ENCODE data around the gene ERCC1. TPM values are rescaled to one million over a fixed set of nuclear protein-coding genes. Genes with fewer than 3 reads are reported as not detected.

ERCC1 gene
- total RNA-seq, 6 experiments from 2014 or later, result 19.2 to 29.4 (median 22.6) TPM

GRCh38 chr19:45444318-45445041, 20.8 kb upstream of the ERCC1 start:
- peak overlapping the region; percentile 35 to 46 (median 39) for H3K4me3 ChIP-seq
- intact Hi-C loops (cut with DNase I), result loop anchor here in 1 of 2 donors (5.0 kb wide), 1 partner anchor 33 kb away; no protein-coding TSS in a partner anchor

GRCh38 chr19:45443462-45444317, 20.0 kb upstream of the ERCC1 start:
- peak overlapping the region; percentile 35 to 46 (median 39) for H3K4me3 ChIP-seq
- peak; percentile 84 to 89 (median 85) for ATAC-seq
- no peaks in the 10 kb centered on the region for H3K36me3 ChIP-seq
- H3K27ac ChIP-seq, result peak overlapping the region; percentile 64 to 72 (median 65)
- H3K27me3 ChIP-seq, result no peaks in the 10 kb centered on the region
- WGBS (ENCODE audit: insufficient coverage, low coverage, low lambda C conversion rate, missing lambda C conversion rate), result 2% methylated on average over 20 of the region's 49 CpGs
- H3K9me3 ChIP-seq, result no peaks in the 10 kb centered on the region
- intact Hi-C loops (cut with DNase I), result loop anchor here in 1 of 2 donors (5.0 kb wide), 1 partner anchor 34 kb away; no protein-coding TSS in a partner anchor
- DNase-seq, result peak; percentile 97 to 98 (median 98)
- TF ChIP-seq POLR2A (IDR thresholded peaks at IDR 0.05), result peak; percentile 54
- TF ChIP-seq, protein P1, sequence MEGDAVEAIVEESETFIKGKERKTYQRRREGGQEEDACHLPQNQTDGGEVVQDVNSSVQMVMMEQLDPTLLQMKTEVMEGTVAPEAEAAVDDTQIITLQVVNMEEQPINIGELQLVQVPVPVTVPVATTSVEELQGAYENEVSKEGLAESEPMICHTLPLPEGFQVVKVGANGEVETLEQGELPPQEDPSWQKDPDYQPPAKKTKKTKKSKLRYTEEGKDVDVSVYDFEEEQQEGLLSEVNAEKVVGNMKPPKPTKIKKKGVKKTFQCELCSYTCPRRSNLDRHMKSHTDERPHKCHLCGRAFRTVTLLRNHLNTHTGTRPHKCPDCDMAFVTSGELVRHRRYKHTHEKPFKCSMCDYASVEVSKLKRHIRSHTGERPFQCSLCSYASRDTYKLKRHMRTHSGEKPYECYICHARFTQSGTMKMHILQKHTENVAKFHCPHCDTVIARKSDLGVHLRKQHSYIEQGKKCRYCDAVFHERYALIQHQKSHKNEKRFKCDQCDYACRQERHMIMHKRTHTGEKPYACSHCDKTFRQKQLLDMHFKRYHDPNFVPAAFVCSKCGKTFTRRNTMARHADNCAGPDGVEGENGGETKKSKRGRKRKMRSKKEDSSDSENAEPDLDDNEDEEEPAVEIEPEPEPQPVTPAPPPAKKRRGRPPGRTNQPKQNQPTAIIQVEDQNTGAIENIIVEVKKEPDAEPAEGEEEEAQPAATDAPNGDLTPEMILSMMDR (IDR thresholded peaks at IDR 0.05), result no peak
- H3K4me1 ChIP-seq, result peaks cover 0 to 13% (median 6%) of the 10 kb centered on the region in 4 donors

More at GRCh38 chr19:45444318-45445041, 20.8 kb upstream of the ERCC1 start:
- no peaks in the 10 kb centered on the region for H3K27me3 ChIP-seq
- H3K36me3 ChIP-seq, result no peaks in the 10 kb centered on the region
- DNase-seq, result peak; percentile 96 to 98 (median 97)
- H3K9me3 ChIP-seq, result no peaks in the 10 kb centered on the region
- H3K27ac ChIP-seq, result peak overlapping the region; percentile 64 to 72 (median 65)
- H3K4me1 ChIP-seq, result peaks cover 0 to 13% (median 6%) of the 10 kb centered on the region in 4 donors
- peak; percentile 12 for TF ChIP-seq POLR2A (IDR thresholded peaks at IDR 0.05)
- TF ChIP-seq, protein P1 (IDR thresholded peaks at IDR 0.05), result no peak
- 7% methylated on average over 39 of the region's 47 CpGs for WGBS (ENCODE audit: insufficient coverage, low coverage, low lambda C conversion rate, missing lambda C conversion rate)
- peak; percentile 73 to 84 (median 82) for ATAC-seq

DNA sequence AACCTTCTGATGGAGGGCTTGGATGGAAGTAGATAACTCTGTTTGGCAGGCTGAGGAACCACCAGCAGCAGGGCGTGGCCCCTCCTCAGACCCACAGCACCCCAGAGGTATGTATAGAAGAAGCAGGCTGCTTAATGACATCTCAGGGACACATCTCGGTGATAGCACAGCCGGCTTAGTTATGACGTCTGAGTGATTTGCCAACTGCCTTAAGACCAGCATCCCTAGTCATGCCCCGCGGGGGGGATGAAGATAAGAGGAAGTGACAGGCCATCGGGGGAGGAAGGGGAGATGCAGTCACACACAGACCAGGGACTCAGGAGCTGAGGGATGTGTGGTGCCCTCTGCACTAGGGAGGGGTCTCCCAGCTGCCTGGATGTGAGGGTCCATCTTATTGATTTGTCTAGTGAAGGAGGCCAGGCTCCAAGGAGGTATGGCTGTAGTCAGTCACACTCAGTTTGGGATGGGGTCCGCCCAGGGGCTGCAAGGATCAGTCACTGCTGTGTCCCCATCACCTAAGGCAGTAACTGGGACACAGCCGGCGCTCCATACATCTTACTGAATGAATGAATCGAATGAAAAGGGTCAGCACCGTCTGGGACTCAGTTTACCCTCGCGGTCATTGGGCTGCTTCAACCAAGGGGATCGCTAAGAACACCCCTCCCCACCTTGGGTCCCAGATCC, 19.2 kb upstream of the ERCC1 start:
- Histone ChIP-seq H3K4me1 (peaks cover 0 to 13% (median 6%) of the 10 kb centered on the region in 4 donors), H3K9me3 (no peaks in the 10 kb centered on the region), H3K4me3 (peak overlapping the region; percentile 35 to 46 (median 39)), H3K36me3 (no peaks in the 10 kb centered on the region), H3K27me3 (no peaks in the 10 kb centered on the region), H3K27ac (peak overlapping the region; percentile 64 to 72 (median 65))
- 20% methylated on average over 10 of the region's 15 CpGs for WGBS (ENCODE audit: insufficient coverage, low coverage, low lambda C conversion rate, missing lambda C conversion rate)
- peak; percentile 49 to 67 (median 58) for DNase-seq
- intact Hi-C loops (cut with DNase I), result loop anchor here in 1 of 2 donors (5.0 kb wide), 1 partner anchor 34 kb away; no protein-coding TSS in a partner anchor
- ATAC-seq, result peak in 1 of 4 donors; percentile 3
- TF ChIP-seq, protein P1 (IDR thresholded peaks at IDR 0.05), result no peak
- no peak for TF ChIP-seq POLR2A (IDR thresholded peaks at IDR 0.05)

DNA sequence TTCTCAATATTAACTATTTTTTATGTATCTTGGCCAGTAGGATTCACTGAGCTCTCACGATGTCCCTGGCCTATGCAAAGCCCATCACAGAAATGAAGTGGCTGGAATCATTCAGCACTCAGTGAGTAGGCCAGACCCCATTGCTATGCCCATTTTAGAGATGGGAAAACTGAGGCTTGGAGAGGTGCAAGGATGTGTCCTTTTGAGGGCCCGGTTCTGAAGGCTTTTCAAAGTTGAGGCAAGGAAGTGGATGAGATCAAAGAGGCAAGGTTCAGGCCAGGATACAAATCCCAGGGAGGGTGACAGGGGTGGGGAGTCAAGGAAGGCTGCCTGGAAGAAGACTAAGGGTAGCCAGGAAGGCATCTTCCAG, 18.7 kb upstream of the ERCC1 start:
- 50% methylated on average over 2 of the region's 2 CpGs for WGBS (ENCODE audit: insufficient coverage, low coverage, low lambda C conversion rate, missing lambda C conversion rate)
- intact Hi-C loops (cut with DNase I), result loop anchor here in 1 of 2 donors (5.0 kb wide), 1 partner anchor 35 kb away; no protein-coding TSS in a partner anchor
- H3K36me3 ChIP-seq, result no peaks in the 10 kb centered on the region
- peak overlapping the region in 1 of 3 donors; percentile 72 for H3K27ac ChIP-seq
- H3K27me3 ChIP-seq, result no peaks in the 10 kb centered on the region
- no peak for DNase-seq
- no peak overlapping the region for H3K4me3 ChIP-seq
- no peaks in the 10 kb centered on the region for H3K9me3 ChIP-seq
- ATAC-seq, result no peak
- TF ChIP-seq POLR2A (IDR thresholded peaks at IDR 0.05), result no peak
- TF ChIP-seq, protein P1 (IDR thresholded peaks at IDR 0.05), result no peak
- peaks cover 0 to 13% (median 6%) of the 10 kb centered on the region in 4 donors for H3K4me1 ChIP-seq

Data from right lobe of liver (tissue), 6 donors.